ENCODE results near the gene SYT1.
"Not testable (repeated sequence)": the region's sequence is repeated elsewhere in the genome, so short reads cannot be mapped to it uniquely, and the experiment has no call there.

The SYT1 gene

DNA sequence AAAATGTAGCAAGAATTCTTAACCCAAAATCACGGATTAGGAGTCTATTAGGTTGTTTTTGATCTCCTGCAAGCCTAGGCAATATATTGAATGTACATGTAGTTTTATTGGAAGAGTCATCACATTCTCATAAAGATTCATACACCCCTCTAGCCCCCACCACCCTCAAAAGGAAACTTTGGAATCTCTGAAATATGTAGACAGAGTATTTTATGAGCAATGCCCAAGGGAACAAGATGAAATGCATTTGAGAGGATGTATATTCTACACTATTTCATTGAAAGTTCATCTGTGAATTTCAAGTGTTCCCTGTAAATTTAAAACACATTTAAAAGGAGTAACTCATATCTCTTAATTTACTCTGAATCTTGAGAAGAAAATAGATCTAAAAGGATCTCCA lies 103.7 kb downstream of the SYT1 start:
- DNase-seq (ENCODE audit: low spot score), result no peak

DNA sequence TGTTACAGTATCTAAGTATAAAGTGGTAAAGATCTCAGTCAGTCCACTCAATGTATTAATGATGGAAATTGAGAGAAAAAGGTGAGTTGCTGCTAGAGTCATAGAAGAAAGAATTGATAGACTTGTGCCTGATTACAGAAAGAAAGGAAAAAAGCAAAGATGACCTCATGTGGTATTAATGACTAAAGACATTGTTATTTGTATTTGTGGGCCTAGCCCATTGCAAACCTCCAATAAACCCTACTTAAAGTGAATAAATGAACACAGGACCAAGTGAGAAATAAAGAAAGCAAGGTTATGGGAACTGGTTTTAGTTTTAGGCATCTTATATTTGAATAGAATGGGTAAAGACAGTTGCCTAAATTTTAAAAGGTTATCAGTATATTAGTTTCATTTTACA lies 105.5 kb downstream of the SYT1 start:
- DNase-seq (ENCODE audit: low spot score), result no peak

GRCh38 chr12:78977304-78977867 lies 112.8 kb downstream of the SYT1 start:
- no peak for DNase-seq (ENCODE audit: low spot score)

- no peak for DNase-seq (ENCODE audit: low spot score)
These were observed 129.7 kb downstream of the SYT1 start for GRCh38 chr12:78994168-78994791.

DNA sequence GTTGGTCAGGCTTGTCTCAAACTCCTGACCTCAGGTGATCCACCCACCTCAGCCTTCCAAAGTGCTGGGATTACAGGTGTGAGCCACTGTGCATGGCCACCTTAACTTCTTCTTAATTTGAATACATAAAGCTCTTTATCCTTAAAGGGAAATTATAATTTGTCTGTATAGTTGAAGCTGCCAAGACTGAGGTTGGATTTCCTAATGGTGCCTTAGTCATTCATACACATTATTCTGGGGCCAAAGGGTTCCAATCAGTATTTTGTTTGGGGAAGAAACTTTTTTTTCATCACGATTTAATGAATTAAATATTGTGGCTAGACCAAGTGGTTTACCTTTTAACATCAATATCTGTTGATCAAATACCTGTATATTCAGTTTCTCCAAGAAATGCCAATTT lies 135.9 kb downstream of the SYT1 start:
- no peak for DNase-seq (ENCODE audit: low spot score)

DNA sequence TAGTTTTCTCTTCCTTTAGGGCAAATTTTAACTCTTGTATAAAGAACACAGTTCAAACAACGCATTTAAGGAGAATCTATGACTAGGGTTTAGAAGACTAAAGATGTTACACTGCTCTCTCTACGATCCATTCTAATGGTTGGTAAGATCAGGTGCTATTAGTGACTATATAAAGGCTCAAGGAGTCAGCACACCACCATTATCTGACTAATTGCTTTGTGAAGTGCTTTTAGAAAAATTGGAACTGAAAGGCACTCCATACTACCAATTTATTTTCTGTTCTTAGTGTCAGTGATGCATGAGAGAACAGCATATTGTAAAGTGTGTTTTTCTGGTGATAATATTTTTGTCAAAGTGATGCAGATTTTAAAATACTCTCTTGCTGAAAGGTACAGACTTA lies 136.8 kb downstream of the SYT1 start:
- no peak for DNase-seq (ENCODE audit: low spot score)

- DNase-seq (ENCODE audit: low spot score), result no peak
These were observed 141.7 kb downstream of the SYT1 start for GRCh38 chr12:79006306-79006705.

DNA sequence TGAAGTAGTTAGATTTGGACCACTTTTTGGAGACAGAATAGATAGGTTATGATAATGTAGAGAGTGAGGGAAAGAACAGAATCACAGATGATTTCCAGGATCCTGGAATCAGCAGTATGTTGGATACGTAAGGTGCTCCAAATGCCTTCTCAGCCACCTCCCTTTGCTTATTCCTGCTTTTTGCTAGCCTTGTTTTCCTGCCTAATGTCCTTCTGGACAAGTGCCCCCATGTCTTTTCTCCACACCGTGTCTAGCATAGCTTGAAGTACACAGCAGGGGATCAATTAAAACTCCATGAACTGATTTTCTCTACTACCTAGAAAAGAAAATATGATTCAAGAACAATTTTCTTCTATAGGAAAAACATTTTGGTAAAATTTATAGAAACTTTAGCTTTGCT lies 144.0 kb downstream of the SYT1 start:
- DNase-seq (ENCODE audit: low spot score), result no peak

DNA sequence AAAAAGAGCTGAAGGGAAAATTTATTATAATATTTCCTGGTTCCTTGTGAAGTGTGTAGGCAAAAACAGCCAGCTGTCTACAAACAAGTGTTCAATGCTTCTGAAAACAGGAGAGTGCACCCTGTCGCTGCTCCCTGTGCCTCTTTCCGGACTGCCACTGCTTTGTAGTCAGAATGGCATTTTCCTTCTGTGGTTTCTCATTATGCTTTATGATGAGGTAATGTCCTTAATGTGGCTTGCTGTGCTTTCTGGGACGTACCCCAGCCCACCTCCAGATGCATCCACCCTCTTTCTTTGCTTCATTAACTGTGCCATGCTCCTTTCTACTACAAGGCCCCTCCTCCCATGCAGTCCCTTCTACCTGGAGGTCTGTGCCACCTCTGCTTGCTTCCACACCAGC lies 148.1 kb downstream of the SYT1 start:
- no peak for DNase-seq (ENCODE audit: low spot score)

DNA sequence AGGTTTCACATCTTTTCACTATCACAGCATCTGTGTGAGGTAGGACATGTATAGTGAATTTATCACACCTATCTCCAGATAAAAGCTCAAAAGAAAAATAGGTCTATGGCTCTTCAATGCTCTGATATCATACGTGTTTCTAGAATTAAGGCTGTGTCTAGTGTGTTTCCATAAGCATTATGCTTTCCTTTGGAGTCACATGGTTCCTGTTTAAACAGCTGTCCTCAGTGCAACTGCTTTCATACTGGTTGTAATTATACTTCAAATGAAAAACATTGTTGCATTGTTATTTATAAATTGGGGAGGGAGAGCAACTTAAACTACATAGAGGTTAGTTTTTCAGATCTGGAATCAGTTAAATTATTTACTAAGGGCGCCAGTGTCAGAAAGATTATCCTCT lies 151.6 kb downstream of the SYT1 start:
- no peak for DNase-seq (ENCODE audit: low spot score)

DNA sequence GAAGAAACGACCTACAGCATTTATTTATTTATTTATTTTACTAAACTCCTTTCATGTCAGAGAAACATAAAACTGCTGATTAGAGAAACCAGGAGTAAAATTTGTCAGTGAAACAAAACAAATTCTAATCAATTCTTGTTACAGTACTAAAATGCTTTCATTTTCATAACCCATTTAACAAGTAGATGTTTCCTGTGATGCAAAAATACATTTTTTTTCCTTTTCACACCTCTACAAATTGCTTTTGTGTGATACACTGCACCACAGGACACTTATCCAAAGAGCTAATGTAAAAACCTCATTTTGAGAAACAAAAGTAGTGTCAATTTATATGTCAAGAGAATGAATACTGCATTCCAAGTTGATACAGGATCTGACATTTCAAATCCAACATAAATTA lies 155.1 kb downstream of the SYT1 start:
- DNase-seq (ENCODE audit: low spot score), result no peak

GRCh38 chr12:79020106-79020505 lies 155.5 kb downstream of the SYT1 start:
- DNase-seq (ENCODE audit: low spot score), result no peak

DNA sequence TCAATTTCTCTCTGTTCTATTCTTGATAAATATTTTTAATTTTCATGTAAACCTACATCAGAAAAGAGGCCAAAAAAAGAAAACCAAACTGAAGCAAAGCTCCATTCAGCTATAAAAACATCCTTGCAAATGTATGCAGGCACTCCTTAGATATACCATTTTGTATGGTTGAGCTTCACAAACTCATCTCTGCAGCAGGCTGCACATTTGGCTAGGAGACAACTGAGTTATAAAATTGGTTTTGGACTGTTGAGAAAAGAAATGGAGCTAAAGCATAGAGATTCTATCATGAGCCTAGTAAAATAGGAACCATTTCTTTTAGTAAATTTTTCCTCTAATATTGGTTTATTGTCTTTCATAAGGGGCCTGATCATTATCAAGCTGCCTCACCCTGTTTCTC lies 156.4 kb downstream of the SYT1 start:
- no peak for DNase-seq (ENCODE audit: low spot score)

GRCh38 chr12:79023261-79023660 lies 158.7 kb downstream of the SYT1 start:
- no peak for DNase-seq (ENCODE audit: low spot score)

GRCh38 chr12:79023784-79024183 lies 159.2 kb downstream of the SYT1 start:
- no peak for DNase-seq (ENCODE audit: low spot score)

- DNase-seq (ENCODE audit: low spot score), result no peak
These were observed 169.2 kb downstream of the SYT1 start for GRCh38 chr12:79033788-79034187.

DNA sequence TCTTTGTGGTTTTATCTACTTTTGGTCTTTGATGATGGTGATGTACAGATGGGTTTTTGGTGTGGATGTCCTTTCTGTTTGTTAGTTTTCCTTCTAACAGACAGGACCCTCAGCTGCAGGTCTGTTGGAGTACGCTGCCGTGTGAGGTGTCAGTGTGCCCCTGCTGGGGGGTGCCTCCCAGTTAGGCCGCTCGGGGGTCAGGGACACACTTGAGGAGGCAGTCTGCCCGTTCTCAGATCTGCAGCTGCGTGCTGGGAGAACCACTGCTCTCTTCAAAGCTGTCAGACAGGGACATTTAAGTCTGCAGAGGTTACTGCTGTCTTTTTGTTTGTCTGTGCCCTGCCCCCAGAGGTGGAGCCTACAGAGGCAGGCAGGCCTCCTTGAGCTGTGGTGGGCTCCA lies 180.2 kb downstream of the SYT1 start:
- not testable (repeated sequence) for DNase-seq (ENCODE audit: low spot score)

DNA sequence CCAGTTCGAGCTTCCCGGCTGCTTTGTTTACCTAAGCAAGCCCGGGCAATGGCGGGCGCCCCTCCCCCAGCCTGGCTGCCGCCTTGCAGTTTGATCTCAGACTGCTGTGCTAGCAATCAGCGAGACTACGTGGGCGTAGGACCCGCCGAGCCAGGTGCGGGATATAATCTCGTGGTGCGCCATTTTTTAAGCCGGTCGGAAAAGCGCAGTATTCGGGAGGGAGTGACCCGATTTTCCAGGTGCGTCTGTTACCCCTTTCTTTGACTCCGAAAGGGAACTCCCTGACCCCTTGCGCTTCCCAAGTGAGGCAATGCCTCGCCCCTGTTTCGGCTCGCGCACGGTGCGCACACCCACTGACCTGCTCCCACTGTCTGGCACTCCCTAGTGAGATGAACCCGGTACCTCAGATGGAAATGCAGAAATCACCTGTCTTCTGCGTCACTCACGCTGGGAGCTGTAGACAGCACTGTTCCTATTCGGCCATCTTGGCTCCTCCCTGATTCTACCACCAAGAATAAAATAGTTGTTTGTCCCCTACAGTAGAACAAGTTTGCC lies 180.7 kb downstream of the SYT1 start:
- DNase-seq (ENCODE audit: low spot score), result not testable (repeated sequence)

DNA sequence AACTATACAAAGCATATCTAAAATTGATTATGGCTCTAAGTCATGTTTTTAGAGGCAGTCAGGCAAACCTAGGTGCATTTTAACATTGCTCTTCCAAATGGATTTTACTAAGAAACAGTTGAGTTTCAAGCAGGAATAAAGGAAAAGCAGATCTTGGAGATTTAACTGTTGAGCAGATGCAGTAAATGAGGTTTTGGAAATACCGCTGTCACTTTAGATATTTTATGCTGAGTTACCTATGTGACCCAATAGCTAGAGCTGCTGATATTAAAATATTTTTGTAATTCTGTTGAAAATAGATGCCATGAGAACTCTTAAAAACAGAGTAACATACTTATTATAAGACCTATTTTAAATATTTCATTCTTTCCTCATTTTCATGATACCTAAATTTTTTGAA lies 181.4 kb downstream of the SYT1 start:
- no peak for DNase-seq (ENCODE audit: low spot score)

DNA sequence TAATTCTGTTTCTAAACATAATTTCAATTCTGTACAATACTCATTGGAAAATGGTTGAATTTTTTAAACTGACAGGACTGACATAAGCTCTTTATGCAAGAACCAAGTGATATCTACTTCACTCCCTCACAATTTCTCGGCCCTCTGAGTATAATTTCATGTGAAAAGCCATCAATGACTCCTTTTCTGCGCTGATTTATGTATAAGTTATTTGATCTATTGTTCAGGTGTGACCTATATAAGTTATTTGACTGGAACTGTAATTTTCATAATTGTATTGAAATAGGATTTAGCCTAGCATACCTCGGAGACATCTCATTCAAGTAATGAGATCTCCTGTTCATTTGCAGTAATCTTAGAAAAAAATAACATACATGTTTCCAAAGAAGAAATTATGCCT lies 184.4 kb downstream of the SYT1 start:
- DNase-seq (ENCODE audit: low spot score), result no peak

GRCh38 chr12:79053394-79053793 lies 188.8 kb downstream of the SYT1 start:
- DNase-seq (ENCODE audit: low spot score), result no peak

DNA sequence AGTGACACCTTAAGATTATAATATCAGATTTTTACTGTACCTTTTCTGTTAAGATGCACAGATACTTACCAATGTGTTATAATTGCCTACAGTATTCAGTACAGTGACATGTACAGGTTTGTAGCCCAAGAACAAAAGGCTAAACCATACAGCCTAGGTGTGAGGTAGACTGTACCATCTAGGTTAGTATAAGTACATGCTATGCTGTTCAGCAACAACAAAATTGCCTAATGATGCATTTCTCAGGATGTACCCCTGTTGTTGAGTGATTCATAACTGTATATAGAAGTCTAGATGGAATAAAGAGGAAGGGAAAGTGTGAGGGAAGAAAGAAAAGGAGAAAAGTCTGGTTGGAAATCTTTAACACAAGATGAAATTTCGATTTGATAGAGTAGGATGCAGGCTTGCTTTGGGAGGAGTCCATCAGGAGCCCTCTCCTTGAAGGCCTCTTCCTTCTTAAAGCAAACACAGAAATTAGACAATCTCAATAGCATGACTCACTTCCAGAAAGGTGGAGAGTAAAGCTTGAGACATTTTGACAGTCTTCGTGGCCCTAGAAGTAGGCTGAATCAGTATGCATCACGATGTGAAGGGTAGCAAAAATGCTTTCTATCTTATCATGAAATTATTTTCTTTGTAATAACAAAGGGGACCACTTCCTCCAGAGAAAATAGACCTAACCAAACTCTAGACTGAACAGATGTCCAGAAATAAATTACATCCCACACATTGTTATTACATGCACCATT lies 191.5 kb downstream of the SYT1 start:
- no peak for DNase-seq (ENCODE audit: low spot score)

DNA sequence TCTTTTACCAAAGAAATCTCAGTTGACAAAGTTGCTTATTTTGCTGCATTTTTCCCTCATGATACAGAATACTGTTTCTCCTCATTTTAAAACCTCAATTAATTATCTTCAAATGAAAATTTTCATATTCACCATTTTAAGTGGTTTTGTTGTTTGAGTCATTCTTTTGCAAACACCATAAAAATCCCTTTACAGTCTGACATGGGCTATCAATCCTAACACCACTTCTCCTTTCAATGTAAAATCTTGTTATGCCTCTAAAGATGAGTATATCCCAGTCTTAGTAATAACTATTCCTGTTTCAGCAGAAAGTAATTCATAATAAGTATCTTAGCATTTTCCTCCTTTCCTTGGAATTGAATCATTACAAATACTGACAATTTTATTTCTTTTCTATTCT lies 192.2 kb downstream of the SYT1 start:
- DNase-seq (ENCODE audit: low spot score), result no peak
